GM19238 (cell line): Measurements from ENCODE around the gene TBXA2R.

Source experiments
- DNase-seq: peaks from one replicate; pipeline ENCODE4 v3.0.0; 2011; ENCODE audit warnings: low spot score; ENCODE audit not compliant: insufficient read length

The TBXA2R gene

DNA sequence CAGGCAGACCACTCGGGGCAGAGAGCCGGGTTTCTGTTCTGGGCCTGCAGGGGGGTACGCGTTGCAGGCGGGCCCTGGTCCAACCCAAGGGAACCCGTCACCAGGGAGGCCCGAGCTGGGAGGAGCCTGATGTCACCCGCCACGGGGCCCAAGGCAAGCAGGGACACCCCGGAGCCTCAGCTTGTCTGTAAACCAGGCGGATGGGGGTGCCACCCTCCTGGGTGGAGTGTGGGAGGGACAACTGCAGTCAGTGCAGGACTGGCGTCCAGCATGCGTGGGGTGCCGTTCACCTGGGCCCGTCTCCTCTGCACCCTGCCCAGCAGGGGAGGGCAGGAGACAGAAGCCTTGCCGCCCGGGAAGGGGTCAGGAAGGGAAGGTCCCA, 12.9 kb upstream of the TBXA2R start:
- DNase-seq: no peak

DNA sequence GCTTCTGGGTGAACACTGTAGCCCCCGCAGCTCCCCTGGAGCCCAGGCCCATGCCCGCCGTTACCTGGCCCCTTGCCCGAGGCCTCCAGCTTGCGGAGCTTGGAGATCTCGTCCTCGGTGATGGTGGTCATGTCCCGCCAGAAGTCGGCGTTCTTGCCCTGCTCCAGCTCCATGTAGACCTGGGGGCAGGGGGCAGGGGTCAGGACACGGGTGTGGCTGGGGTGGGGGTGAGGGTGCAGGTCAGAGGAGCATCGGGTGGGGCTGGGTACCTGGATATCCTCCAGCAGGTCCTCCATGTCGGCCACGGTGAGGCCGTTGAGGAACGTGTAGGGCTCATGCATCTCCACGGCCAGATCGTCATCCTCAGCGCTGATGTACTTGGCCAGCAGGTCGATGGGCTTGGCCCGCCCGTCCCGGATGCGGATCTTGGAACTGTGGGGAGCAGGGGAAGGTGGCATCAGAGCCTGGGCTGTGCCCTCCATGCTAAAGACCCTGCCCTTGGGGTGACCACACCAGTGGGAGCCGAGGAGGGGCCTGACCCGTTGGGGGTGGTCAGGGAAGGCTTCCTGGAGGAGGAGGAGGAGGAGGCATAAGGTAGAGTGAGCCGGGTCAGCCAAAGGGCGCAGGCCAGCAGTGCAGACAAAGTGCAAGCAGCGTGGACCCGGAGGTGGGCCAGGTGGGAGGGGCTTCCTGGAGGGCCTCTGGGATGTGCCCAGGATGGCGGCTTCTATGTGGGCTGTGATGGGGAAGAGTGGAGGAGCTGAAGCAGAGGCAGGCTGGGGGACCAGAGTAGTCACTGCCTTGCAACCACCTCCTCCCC, 12.3 kb upstream of the TBXA2R start:
- no peak for DNase-seq

DNA sequence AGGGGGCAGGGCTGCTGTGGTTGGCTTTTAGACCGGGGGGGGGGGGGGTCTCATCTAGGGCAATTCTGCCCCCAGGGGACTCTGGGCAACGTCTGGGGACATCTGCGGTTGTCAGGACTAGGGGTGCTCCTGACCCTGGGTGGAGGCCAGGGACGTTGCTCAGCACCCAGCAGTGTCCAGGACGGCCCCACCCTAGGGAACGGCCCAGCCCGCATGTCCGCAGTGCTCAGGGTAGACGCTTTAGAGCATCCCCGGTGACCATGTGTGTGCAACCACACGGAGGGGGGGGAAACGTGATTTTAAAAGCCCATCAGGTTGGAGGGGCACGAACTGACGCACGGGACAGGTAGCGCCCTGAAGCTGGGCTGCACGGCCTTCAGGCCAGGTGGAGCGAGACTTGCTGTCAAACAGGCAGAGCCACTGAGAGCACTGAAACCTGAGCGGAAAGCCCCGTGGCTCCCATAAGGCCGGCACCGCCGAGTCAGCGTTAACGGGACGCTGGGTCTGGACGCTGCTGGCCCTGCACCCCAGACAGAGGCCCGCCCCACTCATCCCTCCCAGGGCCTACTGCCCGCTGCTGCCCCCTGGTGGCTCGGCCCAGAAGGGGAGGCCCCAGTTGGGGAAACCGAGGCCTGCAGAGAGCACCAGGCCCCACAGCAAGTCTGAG, 11.6 kb upstream of the TBXA2R start:
- peak; percentile 92 for DNase-seq

DNA sequence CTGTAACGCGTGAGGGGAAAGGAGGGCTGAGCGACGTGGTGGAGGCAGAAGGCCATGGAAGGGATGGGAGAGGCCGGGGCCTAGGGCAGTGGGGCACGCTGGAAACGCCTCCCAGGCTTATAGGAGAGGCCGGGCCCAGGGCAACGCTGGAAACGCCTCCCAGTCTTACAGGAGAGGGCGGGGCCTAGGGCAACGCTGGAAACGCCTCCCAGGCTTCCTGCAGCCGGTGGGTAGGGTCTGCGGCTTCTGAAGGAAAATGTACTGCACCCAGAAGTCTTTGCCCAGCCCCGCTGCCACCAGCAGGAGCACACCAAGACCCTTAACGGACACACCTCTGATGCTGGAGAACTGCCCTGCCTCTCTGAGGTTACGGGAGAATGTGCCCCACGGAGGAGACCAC, 10.8 kb upstream of the TBXA2R start:
- no peak for DNase-seq

DNA sequence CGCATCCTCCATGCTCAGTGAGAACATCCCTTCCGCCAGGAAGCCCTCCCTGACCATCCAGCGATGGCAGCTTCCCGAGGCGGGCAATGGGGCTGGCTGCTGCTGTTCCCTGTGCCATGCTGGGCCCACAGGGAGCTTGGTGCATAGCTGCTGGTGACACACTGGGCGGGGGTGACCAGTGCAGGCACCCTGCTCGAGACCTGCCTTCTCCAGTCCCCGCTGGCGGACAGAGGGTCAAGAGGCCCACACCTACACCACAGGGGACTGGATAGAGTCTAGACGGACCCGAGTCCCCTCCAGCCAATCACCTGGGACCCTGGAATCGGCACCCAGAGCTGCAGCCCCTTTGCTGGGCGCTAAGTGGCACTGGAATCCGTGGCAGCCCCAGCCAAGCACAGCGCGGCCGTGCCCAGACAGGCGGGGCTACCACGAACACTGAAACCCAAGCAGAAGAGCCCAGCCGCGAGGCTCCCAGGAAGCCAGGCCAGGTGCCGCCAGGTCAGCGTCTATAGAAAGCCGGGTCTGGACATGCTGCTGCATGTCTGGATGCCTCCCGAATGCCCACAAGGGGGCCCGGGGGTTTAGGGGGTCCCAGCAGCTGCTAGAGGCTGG, 9.0 kb upstream of the TBXA2R start:
- DNase-seq: no peak

DNA sequence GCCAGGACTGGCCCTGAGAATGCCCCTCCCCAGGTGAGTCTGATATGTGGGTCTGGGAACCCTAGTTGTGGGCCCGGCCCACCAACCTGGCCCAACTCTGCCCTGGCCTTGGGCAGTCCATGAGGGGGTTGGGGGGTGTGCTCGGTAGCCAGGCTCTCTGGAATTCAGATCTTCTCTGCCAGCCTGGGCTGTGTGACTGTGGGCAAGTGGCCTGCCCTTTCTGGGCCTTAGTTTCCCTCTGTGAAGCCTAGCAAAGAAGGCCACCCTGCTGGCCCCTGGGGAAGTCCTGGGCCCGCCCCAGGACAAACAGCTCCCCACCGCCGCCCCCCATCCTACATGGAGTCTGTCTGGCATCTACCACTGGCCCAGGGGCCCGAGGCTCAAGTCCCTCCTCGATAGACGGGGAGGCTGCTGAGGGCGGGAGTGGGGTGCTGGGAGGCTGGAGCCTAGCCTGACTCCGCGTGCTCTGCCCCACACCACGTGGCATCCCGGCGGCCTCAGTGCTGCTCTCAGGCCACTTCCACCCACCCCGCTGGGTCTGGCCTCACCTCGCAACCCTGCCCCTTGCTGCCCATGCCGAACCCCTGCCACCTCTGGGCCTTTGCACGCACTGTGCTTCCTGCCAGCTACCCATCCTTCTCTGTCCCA, 8.3 kb upstream of the TBXA2R start:
- no peak for DNase-seq

DNA sequence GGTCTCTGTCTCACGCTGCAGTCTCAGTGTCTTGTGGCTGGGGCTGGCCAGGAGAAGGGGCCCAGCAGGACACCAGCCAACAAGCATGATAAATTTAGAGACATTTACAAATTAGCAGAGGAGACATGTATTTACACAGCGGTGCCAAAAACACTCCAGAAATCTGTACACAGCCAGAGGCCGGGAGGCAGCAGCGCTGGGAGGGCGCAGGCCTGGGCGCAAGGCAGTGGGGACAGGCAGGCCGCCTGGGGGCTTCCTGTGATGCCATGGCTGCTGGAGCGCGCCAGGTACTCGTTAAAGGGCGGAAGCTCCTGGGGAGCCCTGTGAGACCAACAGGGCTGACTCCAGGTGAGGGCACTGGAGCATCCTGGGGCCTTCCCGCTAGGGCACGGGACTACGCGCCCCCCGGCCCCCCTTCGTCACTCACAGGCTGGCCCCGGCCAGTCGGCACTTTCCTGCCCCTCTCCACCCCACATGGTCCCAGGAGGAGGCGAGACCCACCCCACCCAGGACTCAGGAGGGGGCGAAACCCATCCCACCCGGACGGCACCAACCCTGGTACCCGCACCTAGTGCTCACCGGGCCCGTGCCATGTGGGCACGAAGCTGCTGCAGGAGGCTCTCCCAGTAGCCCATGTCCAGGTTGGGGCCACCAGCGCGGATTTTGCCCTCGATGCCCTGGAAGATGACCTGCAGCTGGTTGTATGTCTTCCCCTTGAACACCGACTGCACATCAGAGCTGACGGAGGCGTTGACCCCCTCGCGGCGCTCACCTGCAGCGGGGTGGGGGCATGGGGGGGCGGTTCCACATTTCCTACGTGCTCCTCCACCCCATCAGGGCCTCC, 7.4 kb upstream of the TBXA2R start:
- DNase-seq: no peak

DNA sequence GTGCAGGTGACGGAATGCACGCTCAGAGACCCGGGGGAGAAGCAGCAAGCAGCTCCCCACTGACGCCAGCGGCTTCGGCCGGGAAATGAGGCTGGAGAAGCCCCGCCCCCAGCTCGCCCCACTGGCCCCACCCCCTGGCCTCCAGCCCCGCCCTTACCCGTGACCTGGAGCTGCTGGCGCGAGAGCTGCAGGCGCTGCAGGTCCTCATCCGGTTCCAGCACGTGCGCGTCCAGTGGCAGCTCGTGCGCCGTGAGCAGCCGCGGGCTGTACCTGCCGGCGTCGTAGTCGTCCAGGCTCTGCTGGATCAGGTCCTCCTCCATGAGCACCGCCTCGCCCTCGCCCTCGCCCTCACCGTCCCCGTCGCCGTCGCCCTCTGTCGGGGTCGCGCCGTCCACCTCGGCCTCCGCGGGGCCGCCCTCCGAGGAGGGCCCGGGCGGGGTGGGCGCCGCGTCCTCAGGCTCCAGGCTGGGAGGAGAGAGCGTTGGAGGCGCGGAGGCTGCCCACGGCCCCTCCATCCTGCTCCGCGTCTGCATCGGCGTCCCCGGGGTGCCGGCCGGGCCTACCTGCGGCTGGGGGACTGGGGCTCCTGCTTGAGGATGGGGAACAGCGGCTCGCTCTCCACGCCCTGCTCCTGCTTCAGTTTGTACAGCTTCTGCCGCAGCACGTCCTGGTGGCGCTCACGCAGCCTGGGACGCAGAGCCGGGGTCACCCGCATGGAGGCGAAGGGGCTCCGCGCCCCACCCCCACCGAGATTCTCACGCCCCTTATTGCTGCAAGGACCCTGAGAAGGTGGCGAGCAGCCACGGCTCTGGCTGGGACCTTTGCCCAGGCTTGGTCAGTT, 6.4 kb upstream of the TBXA2R start:
- DNase-seq: no peak

DNA sequence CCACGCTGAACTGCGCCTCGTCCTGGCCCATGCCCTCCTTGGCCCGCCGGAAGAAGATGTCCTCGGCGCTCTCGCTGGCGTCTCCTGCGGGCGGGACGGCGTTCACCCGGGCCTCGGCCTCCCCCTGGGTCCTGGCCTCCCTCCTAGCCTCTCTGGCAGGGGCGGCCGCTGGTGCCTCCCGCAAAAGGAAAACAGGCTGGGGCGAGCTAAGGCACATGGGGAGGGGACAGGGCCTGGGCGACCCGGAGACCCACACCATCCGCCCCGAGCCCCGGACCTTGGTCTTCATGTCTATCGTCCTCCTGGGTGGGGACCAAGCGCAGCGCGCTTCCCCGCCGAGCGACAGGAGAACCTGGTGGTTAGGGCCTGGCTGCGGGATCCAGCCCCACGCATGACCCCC, 5.7 kb upstream of the TBXA2R start:
- no peak for DNase-seq

DNA sequence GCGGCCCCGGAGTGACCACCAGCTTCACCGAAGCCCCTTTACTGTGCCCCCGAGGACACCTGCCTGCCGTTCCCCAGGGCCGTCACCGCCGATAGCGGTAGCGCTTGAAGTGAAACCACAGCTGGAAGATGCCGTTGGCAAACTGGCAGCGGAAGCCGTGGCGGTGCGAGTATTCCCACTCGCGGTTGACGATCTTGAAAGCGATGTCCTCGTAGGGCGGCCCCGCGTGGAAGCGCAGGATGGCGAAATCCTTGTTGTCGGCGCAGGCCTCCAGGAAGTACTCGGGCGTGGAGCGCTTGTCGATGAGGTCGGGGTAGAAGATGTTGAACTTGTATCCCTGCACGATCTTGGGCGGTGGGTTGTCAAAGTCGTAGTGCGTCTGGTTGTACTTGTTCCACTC, 5.2 kb upstream of the TBXA2R start:
- no peak for DNase-seq

DNA sequence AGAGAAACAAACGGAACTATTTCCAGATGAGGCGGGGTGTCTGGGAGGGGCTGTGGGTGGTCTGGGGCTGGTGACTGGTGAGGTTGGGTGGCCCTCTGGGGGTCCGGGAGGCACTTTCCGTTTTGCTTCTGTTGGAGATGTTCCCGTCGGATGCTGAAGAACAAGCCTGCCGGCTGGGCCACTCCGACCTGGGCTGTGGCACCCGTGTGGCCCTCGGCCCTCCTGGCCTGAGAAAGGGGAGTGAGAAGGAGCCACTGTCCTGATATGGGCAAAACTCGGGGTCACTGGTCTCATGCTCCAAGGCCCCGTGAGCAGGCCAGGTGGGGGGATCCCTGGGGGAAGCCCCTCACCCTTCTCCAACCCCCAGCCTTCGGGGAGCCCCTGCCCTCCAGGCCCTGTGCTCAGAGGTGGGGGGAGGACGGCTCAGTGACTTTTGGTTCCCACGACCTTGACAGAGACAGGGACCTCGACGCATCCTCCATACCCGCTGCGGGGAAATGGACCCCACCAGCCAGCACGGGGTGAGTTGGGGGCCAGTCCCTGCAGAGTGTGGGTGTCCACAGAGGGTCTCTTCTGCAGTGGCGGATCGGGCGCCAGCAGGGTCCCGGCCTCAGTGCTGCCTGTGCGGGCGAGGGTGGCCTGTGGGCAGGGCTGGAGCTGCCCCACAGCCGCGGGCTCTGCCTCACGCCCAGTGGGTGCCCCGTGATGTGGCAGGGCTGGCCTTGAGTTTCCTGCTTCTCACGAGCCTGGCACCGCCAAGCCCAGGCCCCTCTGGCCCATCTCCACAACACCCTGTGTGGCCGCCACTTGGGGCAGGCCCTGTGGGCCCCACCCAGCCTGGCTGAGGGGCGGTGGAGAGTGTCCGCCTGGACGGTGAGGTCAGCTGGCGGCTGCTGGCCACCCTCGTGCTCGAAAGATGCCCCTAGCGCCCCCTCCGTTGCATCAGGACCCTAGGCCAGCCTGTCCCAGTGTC, 4.4 kb upstream of the TBXA2R start:
- DNase-seq: no peak

DNA sequence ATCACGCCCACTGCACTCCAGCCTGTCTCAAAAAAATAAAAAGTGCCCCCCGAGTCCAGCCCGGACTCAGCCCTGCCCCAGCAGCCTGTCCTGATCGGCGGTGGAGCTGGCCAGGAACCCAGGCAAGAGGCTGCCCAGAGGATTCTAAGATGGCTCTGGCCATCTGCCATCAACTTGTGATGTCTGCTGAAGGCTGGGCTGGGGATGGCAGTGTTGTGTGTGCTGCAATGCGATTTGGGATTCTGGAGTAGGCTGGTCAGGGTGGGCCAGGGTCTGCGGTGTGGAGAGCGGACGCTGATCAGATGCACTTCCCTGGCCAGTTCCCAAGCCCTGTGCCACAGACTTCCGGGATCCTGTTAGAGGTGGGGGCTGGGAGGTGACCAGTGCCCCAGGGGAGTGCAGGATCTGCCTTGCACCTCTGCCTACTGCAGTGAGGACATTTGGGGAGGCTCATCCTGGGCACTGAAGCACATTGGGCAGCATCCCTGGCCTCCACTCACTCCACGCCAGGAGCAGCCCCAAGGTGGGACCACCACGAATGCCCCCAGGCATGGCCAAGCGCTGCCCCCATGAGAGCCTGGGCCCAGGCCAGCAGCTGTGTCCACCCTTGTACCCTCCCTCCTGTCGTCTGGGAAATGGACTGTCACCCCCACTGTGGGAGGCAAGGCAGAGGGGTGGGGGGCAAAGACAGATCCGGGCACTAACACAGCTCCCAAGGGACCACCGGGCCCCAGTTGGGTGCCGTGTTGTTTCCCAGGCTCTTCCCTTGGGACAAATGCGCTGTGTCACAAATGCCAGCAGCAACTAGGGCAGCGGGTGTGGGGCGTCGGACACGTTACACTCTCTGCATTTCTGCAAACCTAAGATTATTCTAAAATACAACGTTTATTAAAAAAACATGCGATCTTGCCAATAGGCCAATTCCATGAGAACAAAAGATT, 3.4 kb upstream of the TBXA2R start:
- no peak for DNase-seq

DNA sequence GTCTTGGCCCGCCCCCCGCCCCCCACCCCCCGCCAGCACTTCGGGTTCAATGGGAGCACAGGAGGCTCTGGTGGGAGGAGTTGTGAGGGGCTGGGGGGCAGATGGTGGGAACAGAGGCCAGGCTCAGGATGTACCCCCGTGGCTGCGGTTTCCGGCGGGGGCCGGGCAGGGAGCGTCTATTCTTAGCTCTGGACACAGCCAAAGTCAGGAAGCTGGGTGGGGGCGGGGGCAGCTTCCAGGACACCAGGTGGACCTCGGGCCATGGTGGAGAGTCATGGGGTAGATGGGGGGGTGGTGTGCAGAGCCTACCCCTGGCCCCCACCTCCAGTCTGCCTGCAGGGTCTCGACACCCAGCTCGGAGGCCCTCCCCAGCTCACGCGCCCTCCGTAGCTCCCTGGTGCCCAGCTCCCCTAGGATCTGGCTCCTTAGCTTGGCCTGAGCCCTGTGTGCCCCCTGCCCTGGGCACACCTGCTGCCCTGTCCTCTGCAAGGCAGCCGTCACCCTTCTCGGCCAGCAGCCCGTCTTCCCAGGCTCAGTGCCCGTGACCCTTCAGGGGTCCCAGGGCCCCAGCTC, 2.2 kb upstream of the TBXA2R start:
- no peak for DNase-seq

DNA sequence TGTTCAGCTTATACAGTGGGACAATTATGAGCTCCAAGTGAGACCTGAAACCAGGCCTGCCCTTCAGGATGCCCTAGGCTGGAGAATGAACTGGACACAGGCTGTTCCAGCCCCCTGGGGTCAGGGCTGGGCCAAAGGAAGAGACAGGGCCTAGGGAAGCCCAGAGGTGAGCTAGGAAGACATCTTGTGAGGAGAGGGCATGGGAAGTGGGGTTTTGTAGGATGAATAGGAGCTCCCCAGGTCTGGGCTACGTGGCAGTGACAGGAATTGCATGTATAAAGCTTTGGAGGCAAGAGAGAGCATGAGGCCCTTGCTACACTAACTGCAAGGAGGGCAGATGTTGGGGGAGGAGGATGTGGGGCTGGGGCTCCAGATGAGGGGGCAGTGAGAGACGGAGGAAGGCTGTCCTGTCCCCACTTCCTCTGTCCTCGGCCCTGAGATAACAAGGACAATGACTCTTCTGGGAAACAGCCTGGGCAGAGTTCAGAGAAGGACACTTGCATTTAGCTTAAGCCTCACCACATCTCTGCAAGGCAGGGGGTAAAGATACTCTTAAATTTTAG, 1.5 kb upstream of the TBXA2R start:
- no peak for DNase-seq

DNA sequence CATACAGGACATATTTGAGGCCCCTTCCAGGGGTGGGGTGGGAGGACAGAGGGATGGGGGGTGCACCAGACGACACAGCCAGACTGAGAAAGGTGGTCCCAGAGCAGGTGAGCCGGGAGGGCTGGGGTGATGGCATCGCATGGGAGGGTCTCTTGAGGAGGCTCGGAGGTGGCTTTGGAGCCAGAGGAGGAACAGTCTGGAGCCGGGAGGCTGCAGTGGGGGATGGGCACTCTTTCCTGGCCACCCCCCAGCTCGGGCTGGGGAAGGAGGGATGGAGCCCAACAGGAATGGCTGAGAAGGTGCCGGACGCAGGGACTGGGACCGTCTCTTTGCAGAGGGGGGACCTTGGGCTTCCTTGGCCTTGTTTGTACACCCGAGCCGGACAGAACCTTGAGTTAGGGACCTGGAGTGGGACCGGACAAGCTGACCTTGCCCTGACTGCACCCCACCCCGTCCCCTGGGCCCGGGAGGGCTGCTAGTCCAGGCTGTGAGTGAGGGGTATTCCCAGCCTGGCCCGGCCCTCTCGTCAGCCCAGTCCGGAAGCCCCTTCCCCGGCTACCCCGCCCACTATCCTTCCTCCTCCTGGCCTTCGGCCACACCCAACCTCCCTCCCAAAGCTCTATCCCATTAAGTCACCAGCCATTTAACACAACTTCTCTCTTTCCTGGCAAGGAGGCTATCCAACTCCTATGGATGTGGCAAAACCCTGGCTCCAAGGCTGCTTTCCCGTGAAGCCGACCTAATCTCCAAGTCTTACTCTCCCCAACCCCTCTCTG, 816 bp upstream of the TBXA2R start:
- no peak for DNase-seq

DNA sequence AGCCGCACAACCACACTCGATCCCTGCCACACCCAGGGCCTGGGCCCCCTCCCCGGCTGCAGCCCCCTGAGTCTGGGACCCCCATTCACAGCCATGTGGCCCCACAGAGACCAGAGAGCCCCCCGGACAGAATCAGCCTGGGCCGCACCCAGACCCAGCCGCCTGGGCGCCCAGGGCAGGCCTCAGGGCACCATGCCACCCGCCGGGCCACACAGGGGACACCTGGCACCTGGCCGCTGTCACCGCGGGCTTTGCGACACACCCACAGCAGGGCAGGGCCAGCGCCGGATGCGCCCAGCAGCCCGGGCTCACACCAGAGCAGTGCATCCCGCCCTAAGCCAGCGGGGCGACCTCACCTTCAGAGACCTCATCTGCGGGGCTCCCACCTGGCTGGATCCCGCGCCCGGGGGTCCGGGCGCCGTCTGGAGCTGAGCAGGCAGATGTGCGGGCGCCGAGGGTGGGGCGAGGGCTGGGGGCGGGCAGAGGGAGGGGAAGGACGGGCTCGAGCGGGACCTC, 443 bp downstream of the TBXA2R start:
- DNase-seq: no peak
